Cardiac muscle cell (in vitro differentiated cells and primary cell): ENCODE measurements around the gene DOCK8. TPM values are rescaled to one million over a fixed set of nuclear protein-coding genes. Genes with fewer than 3 reads are reported as not detected.

ENCODE experiments used
- DNase-seq, 2 donors: peaks; one replicate each; pipeline versions ENCODE4 v3.0.0 to v3.0.0-alpha.2; 2010 to 2017; ENCODE audit warnings: low read depth in 1 of 2, low spot score in 1 of 2
- H3K27ac ChIP-seq: fragments of 200-600 bp; sonication (generic); 2 replicates; pipeline ENCODE4 v1.5.1; 2016
- H3K27me3 ChIP-seq: fragments of 200-600 bp; sonication (generic); 2 replicates; pipeline ENCODE4 v1.6.0; 2016; ENCODE audit warnings: control low read depth
- H3K36me3 ChIP-seq: fragments of 200-600 bp; sonication (generic); 2 replicates; pipeline ENCODE4 v1.5.1; 2016; ENCODE audit warnings: control low read depth
- H3K4me1 ChIP-seq: fragments of 200-600 bp; sonication (generic); 2 replicates; pipeline ENCODE4 v1.8.1; 2017; ENCODE audit warnings: low read depth, mild to moderate bottlenecking, mixed run types
- H3K4me3 ChIP-seq: fragments of 200-600 bp; sonication (generic); 2 replicates; pipeline ENCODE4 v1.5.1; 2016; ENCODE audit warnings: mild to moderate bottlenecking
- H3K9me3 ChIP-seq: fragments of 200-600 bp; sonication (generic); 2 replicates; pipeline ENCODE4 v1.5.1; 2017; ENCODE audit warnings: low read depth, mild to moderate bottlenecking, control low read depth
- CTCF ChIP-seq: IDR thresholded peaks from 2 replicates; pipeline ENCODE4 v1.5.1; 2012; ENCODE audit warnings: low read depth, mild to moderate bottlenecking, low read length
- polyA plus RNA-seq: library from polyadenylated mRNA; unstranded; fragments of >200 nt; fragmentation: Nextera tagmentation; extraction: Ambion mirVana; gene quantifications from 2 replicates; pipeline ENCODE4 v1.2.1, GENCODE V29; 2016
- total RNA-seq: library from RNA; depleted of rRNA; stranded (reverse); fragments of >200 nt; gene quantifications from 2 replicates; pipeline ENCODE4 v1.2.3, GENCODE V29; 2016

DOCK8 gene
- total and polyA plus RNA-seq, 2 experiments from 2014 or later = 2.0 TPM; not detected in 1

- Histone ChIP-seq H3K9me3 (no peaks in the 10 kb centered on the region), H3K27me3 (no peaks in the 10 kb centered on the region), H3K36me3 (no peaks in the 10 kb centered on the region), H3K4me1 (no peaks in the 10 kb centered on the region), H3K27ac (no peak overlapping the region), H3K4me3 (no peak overlapping the region)
- TF ChIP-seq CTCF = no peak
- DNase-seq = peak in 1 of 2 donors; percentile 43
Observed at GRCh38 chr9:444528-444927, 229.9 kb downstream of the DOCK8 start.

GRCh38 chr9:445033-445432 is 230.4 kb downstream of the DOCK8 start:
- Histone ChIP-seq H3K4me3 (no peak overlapping the region), H3K36me3 (no peaks in the 10 kb centered on the region), H3K27ac (no peak overlapping the region), H3K4me1 (no peaks in the 10 kb centered on the region), H3K27me3 (no peaks in the 10 kb centered on the region), H3K9me3 (no peaks in the 10 kb centered on the region)
- no peak for TF ChIP-seq CTCF
- peak; percentile 50 to 93 for DNase-seq

- Histone ChIP-seq H3K36me3 (no peaks in the 10 kb centered on the region), H3K27me3 (no peaks in the 10 kb centered on the region), H3K9me3 (no peaks in the 10 kb centered on the region), H3K27ac (no peak overlapping the region), H3K4me1 (no peaks in the 10 kb centered on the region), H3K4me3 (no peak overlapping the region)
- TF ChIP-seq CTCF = no peak
- no peak for DNase-seq
Observed at GRCh38 chr9:446074-446699, 231.5 kb downstream of the DOCK8 start.

- no peaks in the 10 kb centered on the region for H3K27me3 ChIP-seq
- H3K36me3 ChIP-seq = no peaks in the 10 kb centered on the region
- H3K4me1 ChIP-seq = no peaks in the 10 kb centered on the region
- no peaks in the 10 kb centered on the region for H3K9me3 ChIP-seq
- TF ChIP-seq CTCF = no peak
- no peak overlapping the region for H3K4me3 ChIP-seq
- peak in 1 of 2 donors; percentile 32 for DNase-seq
- no peak overlapping the region for H3K27ac ChIP-seq
Observed at GRCh38 chr9:447230-448025, 232.8 kb downstream of the DOCK8 start.

GRCh38 chr9:450057-450456 is 235.4 kb downstream of the DOCK8 start:
- Histone ChIP-seq H3K36me3 (no peaks in the 10 kb centered on the region), H3K27ac (no peak overlapping the region), H3K9me3 (no peaks in the 10 kb centered on the region), H3K4me1 (no peaks in the 10 kb centered on the region), H3K4me3 (no peak overlapping the region), H3K27me3 (no peaks in the 10 kb centered on the region)
- DNase-seq = no peak
- no peak for TF ChIP-seq CTCF
